GM12865 (cell line): ENCODE measurements around the gene TRIM25.

ENCODE experiments used
- DNase-seq: peaks from one replicate; pipeline ENCODE4 v3.0.0; 2010; ENCODE audit warnings: low read depth
- H3K4me3 ChIP-seq: 2 replicates; pipeline ENCODE4 v1.5.1; 2011; ENCODE audit warnings: mild to moderate bottlenecking, low read depth, low read length, control low read depth
- CTCF ChIP-seq: IDR thresholded peaks from 2 replicates; pipeline ENCODE4 v1.5.1; 2011; ENCODE audit warnings: low read length, control low read depth, low read depth, inconsistent platforms; ENCODE audit not compliant: insufficient read depth; ENCODE audit errors: missing control alignments

Gene TRIM25

DNA sequence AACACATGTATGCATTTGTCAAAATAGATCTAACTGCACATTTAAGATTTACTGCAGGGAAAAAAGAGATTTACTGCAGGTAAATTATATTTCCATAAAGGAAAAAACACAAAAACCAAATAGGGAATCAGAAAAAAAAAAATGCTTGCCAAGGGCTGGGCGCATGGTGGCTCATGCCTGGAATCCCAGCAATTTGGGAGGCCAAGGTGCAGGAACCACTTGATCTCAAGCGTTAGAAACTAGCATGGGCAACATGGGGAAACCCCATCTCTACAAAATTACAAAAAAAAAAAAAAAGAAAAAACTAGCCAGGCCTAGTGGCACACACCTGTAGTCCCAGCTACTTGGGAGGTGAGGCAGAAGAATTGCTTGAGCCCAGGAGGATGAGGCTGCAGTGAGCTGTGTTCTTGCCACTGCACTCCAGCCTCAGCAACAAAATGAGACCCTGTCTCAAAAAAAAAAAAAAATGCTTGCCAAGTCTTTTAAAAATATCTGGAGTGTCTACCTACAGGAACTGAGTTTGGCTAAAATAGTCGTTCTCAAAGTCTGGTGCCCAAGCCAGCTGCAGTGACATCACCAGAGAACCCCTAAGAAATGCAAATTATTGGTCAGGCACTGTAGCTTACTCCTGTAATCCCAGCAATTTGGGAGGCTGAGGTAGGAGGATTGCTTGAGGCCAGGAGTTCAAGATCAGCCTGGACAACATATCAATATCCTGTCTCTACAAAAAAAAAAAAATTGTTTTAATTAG is 17.5 kb downstream of the TRIM25 start:
- DNase-seq: no peak
- TF ChIP-seq CTCF: no peak
- no peak overlapping the region for H3K4me3 ChIP-seq

- no peak for TF ChIP-seq CTCF
- no peak overlapping the region for H3K4me3 ChIP-seq
- no peak for DNase-seq
Measured at GRCh38 chr17:56894859-56895455, 18.9 kb downstream of the TRIM25 start.

- no peak for DNase-seq
- no peak overlapping the region for H3K4me3 ChIP-seq
- TF ChIP-seq CTCF: no peak
Measured at GRCh38 chr17:56893503-56893902, 20.3 kb downstream of the TRIM25 start.

- DNase-seq: no peak
- no peak overlapping the region for H3K4me3 ChIP-seq
- no peak for TF ChIP-seq CTCF
Measured at GRCh38 chr17:56892333-56892732, 21.5 kb downstream of the TRIM25 start.

DNA sequence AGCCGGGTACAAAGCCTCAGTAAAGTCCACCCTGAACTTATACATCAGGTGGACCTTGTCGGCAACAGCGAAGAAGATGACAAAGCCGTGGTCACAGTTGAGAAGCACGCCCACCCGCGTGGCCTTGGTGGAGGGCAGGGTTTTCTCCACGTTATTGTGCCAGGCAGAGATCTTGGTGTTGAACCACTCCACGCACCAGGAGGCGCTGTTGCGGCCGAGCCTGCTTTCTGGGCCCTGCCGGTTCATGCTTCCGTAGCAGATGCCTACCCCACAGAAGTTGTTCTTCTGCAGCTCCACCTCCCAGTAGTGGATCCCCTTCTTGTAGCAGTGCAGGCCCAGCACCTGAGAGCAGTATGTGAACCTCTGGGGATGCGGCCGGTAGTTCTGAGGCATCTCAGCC is 22.1 kb downstream of the TRIM25 start:
- no peak overlapping the region for H3K4me3 ChIP-seq
- TF ChIP-seq CTCF: peak; percentile 44
- no peak for DNase-seq

- no peak for TF ChIP-seq CTCF
- DNase-seq: no peak
Measured at GRCh38 chr17:56890906-56891674, 22.8 kb downstream of the TRIM25 start.

More at GRCh38 chr17:56890906-56891674, 22.8 kb downstream of the TRIM25 start:
- no peak overlapping the region for H3K4me3 ChIP-seq
